ENCODE measurements around the gene LYSMD3.

LYSMD3 gene

GRCh38 chr5:90514520-90514919 lies 14.9 kb downstream of the LYSMD3 start:
- no peak for DNase-seq (ENCODE audit: low read depth)
- TF ChIP-seq CTCF (IDR thresholded peaks at IDR 0.05; ENCODE audit: insufficient read depth, low read depth, low read length, missing control alignments) = no peak
- no peak overlapping the region for H3K4me3 ChIP-seq (ENCODE audit: low read depth, low read length)

GRCh38 chr5:90510438-90510837 lies 18.9 kb downstream of the LYSMD3 start:
- DNase-seq (ENCODE audit: low read depth) = no peak
- H3K4me3 ChIP-seq (ENCODE audit: low read depth, low read length) = no peak overlapping the region
- TF ChIP-seq CTCF (IDR thresholded peaks at IDR 0.05; ENCODE audit: insufficient read depth, low read depth, low read length, missing control alignments) = no peak

DNA sequence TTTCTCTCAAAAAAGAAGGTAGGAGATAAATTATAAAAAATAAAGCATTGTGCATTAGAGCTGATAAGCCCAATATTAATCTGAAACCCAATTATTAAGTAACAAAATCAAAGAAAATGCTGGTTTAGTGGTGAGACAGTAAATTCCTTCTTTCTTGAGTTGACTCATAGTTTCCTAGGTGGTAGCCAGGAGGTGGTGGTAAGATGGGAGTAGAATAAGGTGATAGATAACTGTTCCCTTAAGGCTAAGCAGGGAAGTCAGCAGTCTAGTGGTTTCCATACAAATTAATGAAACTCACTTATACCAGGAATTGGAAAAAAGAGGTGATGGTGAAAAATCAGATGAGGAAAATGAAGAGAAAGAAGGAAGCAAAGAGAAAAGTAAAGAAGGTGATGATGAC lies 23.2 kb downstream of the LYSMD3 start:
- DNase-seq (ENCODE audit: low read depth) = no peak
- TF ChIP-seq CTCF (IDR thresholded peaks at IDR 0.05; ENCODE audit: insufficient read depth, low read depth, low read length, missing control alignments) = no peak
- no peak overlapping the region for H3K4me3 ChIP-seq (ENCODE audit: low read depth, low read length)

- TF ChIP-seq CTCF (IDR thresholded peaks at IDR 0.05; ENCODE audit: insufficient read depth, low read depth, low read length, missing control alignments) = no peak
- DNase-seq (ENCODE audit: low read depth) = no peak
- no peak overlapping the region for H3K4me3 ChIP-seq (ENCODE audit: low read depth, low read length)
These were observed 24.6 kb downstream of the LYSMD3 start for GRCh38 chr5:90504743-90505142.

GRCh38 chr5:90503596-90503995 lies 25.8 kb downstream of the LYSMD3 start:
- DNase-seq (ENCODE audit: low read depth) = no peak
- no peak for TF ChIP-seq CTCF (IDR thresholded peaks at IDR 0.05; ENCODE audit: insufficient read depth, low read depth, low read length, missing control alignments)
- no peak overlapping the region for H3K4me3 ChIP-seq (ENCODE audit: low read depth, low read length)

GRCh38 chr5:90495146-90495545 lies 34.2 kb downstream of the LYSMD3 start:
- no peak for TF ChIP-seq CTCF (IDR thresholded peaks at IDR 0.05; ENCODE audit: insufficient read depth, low read depth, low read length, missing control alignments)
- H3K4me3 ChIP-seq (ENCODE audit: low read depth, low read length) = no peak overlapping the region
- no peak for DNase-seq (ENCODE audit: low read depth)

DNA sequence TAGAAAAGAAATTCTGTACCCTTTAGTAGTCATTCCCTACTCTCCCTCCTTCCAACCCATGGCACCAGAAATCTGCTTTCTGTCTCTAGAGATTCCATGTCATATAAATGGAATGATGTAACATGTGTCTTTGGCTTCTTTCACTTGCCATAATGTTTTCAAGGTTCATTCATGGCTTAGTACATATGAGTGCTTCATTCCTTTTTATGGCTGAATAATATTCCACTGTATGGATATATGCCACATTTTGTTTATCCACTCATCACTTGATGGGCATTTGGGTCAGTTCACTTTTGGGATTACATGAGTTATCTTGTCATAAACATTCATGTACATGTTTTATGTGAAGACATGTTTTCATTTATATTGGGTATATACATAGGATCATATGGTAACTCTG lies 35.3 kb downstream of the LYSMD3 start:
- DNase-seq (ENCODE audit: low read depth) = no peak
- no peak for TF ChIP-seq CTCF (IDR thresholded peaks at IDR 0.05; ENCODE audit: insufficient read depth, low read depth, low read length, missing control alignments)
- H3K4me3 ChIP-seq (ENCODE audit: low read depth, low read length) = no peak overlapping the region
